NCI-H226 (cell line): ENCODE measurements around the gene RASSF7.
"Not testable (repeated sequence)": the region's sequence is repeated elsewhere in the genome, so short reads cannot be mapped to it uniquely, and the experiment has no call there.

ENCODE experiments used
- DNase-seq: peaks from one replicate; pipeline ENCODE4 v3.0.0-alpha.2; 2015

RASSF7 gene

GRCh38 chr11:560305-561147, at the start of gene RASSF7, which contains the start of gene LMNTD2:
Gene RASSF7, plus strand, starts transcription at chr11:560970. Its CDS starts 799 bp downstream, at chr11:561769.
Gene LMNTD2, minus strand, starts transcription at chr11:560738. Its CDS starts 22 bp downstream, at chr11:560716.
- DNase-seq = peak; percentile 80

- DNase-seq = no peak
These were observed 47.8 kb upstream of the RASSF7 start for GRCh38 chr11:512761-513595.

- no peak for DNase-seq
These were observed 46.2 kb upstream of the RASSF7 start for GRCh38 chr11:514606-515005.

- DNase-seq = no peak
These were observed 45.6 kb upstream of the RASSF7 start for GRCh38 chr11:515131-515530.

GRCh38 chr11:516400-516799, 44.4 kb upstream of the RASSF7 start:
- DNase-seq = no peak

- DNase-seq = not testable (repeated sequence)
These were observed 43.7 kb upstream of the RASSF7 start for GRCh38 chr11:516918-517685.

GRCh38 chr11:518463-519202, 42.1 kb upstream of the RASSF7 start:
- peak; percentile 97 for DNase-seq

GRCh38 chr11:520428-521176, 40.2 kb upstream of the RASSF7 start:
- DNase-seq = no peak

- no peak for DNase-seq
These were observed 39.5 kb upstream of the RASSF7 start for GRCh38 chr11:521177-521688.

GRCh38 chr11:526192-526591, 34.6 kb upstream of the RASSF7 start:
- no peak for DNase-seq

GRCh38 chr11:528166-528814, 32.5 kb upstream of the RASSF7 start:
- DNase-seq = no peak

GRCh38 chr11:528815-529727, 31.7 kb upstream of the RASSF7 start:
- DNase-seq = no peak

- DNase-seq = no peak
These were observed 30.9 kb upstream of the RASSF7 start for GRCh38 chr11:529728-530411.

GRCh38 chr11:530960-531831, 29.6 kb upstream of the RASSF7 start:
- DNase-seq = no peak

- no peak for DNase-seq
These were observed 28.7 kb upstream of the RASSF7 start for GRCh38 chr11:531919-532526.

- no peak for DNase-seq
These were observed 28.2 kb upstream of the RASSF7 start for GRCh38 chr11:532527-532985.

- DNase-seq = no peak
These were observed 27.7 kb upstream of the RASSF7 start for GRCh38 chr11:532986-533585.
